B cell (primary cell): ENCODE results near the gene ZNF385A. TPM values are rescaled to one million over a fixed set of nuclear protein-coding genes. Genes with fewer than 3 reads are reported as not detected.

ENCODE experiments used
- ATAC-seq: fragments of 200-7000 bp; cut with Tn5 transposase; one replicate; pipeline ENCODE4 v1.10.0; 2021; ENCODE audit warnings: low read depth, mild to moderate bottlenecking, moderate number of reproducible peaks, moderate library complexity
- CTCF ChIA-PET: fragments of 350-600 bp; sonication (Branson Sonifier 250); formaldehyde crosslinking; loops from one replicate; lab custom pipeline; 2021; ENCODE audit warnings: antibody characterized with exemption, inconsistent platforms; lab: Charles Lee
- POLR2A ChIA-PET: fragments of 350-600 bp; sonication (Branson Sonifier 250); formaldehyde crosslinking; loops from one replicate; lab custom pipeline; 2021; ENCODE audit warnings: antibody characterized with exemption; lab: Charles Lee
- DNase-seq: peaks from one replicate; pipeline ENCODE4 v3.0.0; 2013
- H2AFZ ChIP-seq: 2 replicates; pipeline ENCODE4 v1.6.1; 2012; ENCODE audit warnings: mild to moderate bottlenecking, low read depth, low read length; ENCODE audit not compliant: insufficient read depth, poor library complexity, severe bottlenecking
- H3K27ac ChIP-seq, 2 donors: 1 replicate in 1 of 2; 2 replicates in 1 of 2; pipeline ENCODE4 v1.5.1; 2012 to 2013; ENCODE audit warnings: low read length in 2 of 2, mild to moderate bottlenecking in 2 of 2, moderate library complexity in 1 of 2
- H3K27me3 ChIP-seq, 4 experiments: fragments of 200-600 bp in 1 of 4; sonication (generic) in 1 of 4; replicated peaks in 1 of 4; 1 replicate in 2 of 4; 2 replicates in 2 of 4; pipeline versions ENCODE4 v1.6.1 to v1.7.0; 2013 to 2016; ENCODE audit warnings: low read length in 3 of 4, mild to moderate bottlenecking in 2 of 4, mixed read lengths in 1 of 4, moderate library complexity in 1 of 4; ENCODE audit not compliant: insufficient read depth in 4 of 4, control insufficient read depth in 3 of 4; ENCODE audit errors: control extremely low read depth in 1 of 4
- H3K36me3 ChIP-seq, 2 experiments: replicated peaks in 1 of 2; 1 replicate in 1 of 2; 2 replicates in 1 of 2; pipeline versions ENCODE4 v1.6.1 to v1.7.1; 2013; ENCODE audit warnings: low read length in 1 of 2; ENCODE audit not compliant: insufficient read depth in 2 of 2, control insufficient read depth in 1 of 2; ENCODE audit errors: control extremely low read depth in 1 of 2, extremely low read depth in 1 of 2
- H3K4me1 ChIP-seq, 2 donors: fragments of 200-600 bp in 1 of 2; sonication (generic) in 1 of 2; 1 replicate in 1 of 2; 2 replicates in 1 of 2; pipeline versions ENCODE4 v1.5.1 to v1.6.1; 2013 to 2017; ENCODE audit warnings: low read length in 2 of 2; ENCODE audit not compliant: control insufficient read depth in 2 of 2, insufficient read depth in 2 of 2
- H3K4me2 ChIP-seq: replicated peaks from 2 replicates; pipeline ENCODE3; 2012; ENCODE audit warnings: mild to moderate bottlenecking, low read depth, low read length; ENCODE audit not compliant: poor library complexity, severe bottlenecking
- H3K4me3 ChIP-seq, 5 experiments: fragments of 200-600 bp in 1 of 5; sonication (generic) in 1 of 5; 1 replicate in 3 of 5; 2 replicates in 2 of 5; pipeline versions ENCODE4 v1.5.1 to v1.7.0; 2011 to 2016; ENCODE audit warnings: low read length in 4 of 5, mild to moderate bottlenecking in 4 of 5, low read depth in 2 of 5, control low read depth in 1 of 5, moderate library complexity in 1 of 5; ENCODE audit not compliant: insufficient read depth in 1 of 5; ENCODE audit errors: control extremely low read depth in 1 of 5, extremely low read depth in 1 of 5
- H3K79me2 ChIP-seq: fragments of 200-600 bp; sonication (generic); one replicate; pipeline ENCODE4 v1.6.0; 2016; ENCODE audit warnings: low read length; ENCODE audit not compliant: control insufficient read depth, insufficient read depth
- H3K9ac ChIP-seq: fragments of 200-600 bp; sonication (generic); 2 replicates; pipeline ENCODE4 v1.6.1; 2017; ENCODE audit warnings: mild to moderate bottlenecking, low read length, moderate library complexity
- H3K9me3 ChIP-seq, 3 donors: one replicate each; pipeline versions ENCODE4 v1.6.1 to v1.7.1; 2013; ENCODE audit warnings: low read length in 2 of 3; ENCODE audit not compliant: control insufficient read depth in 2 of 3, insufficient read depth in 1 of 3; ENCODE audit errors: control extremely low read depth in 1 of 3
- H4K20me1 ChIP-seq: 2 replicates; pipeline ENCODE4 v1.6.0; 2012; ENCODE audit warnings: mild to moderate bottlenecking, low read length; ENCODE audit not compliant: insufficient read depth, control insufficient read depth, poor library complexity, severe bottlenecking
- H3K27ac Mint-ChIP-seq: one replicate; pipeline ENCODE4 v1.8.0; 2021; ENCODE audit warnings: mixed read lengths
- H3K27me3 Mint-ChIP-seq: one replicate; pipeline ENCODE4 v1.8.0; 2021; ENCODE audit warnings: mixed read lengths
- H3K4me1 Mint-ChIP-seq: one replicate; pipeline ENCODE4 v1.8.0; 2021; ENCODE audit warnings: mixed read lengths
- H3K4me3 Mint-ChIP-seq: one replicate; pipeline ENCODE4 v1.8.0; 2021; ENCODE audit warnings: mixed read lengths
- H3K9me3 Mint-ChIP-seq: one replicate; pipeline ENCODE4 v1.8.0; 2022; ENCODE audit warnings: mixed read lengths; ENCODE audit not compliant: insufficient read depth
- CTCF ChIP-seq: fragments of 200-600 bp; IDR thresholded peaks from one replicate; pipeline ENCODE4 v1.8.0; 2022; ENCODE audit warnings: antibody characterized with exemption, mild to moderate bottlenecking
- EZH2 ChIP-seq: IDR thresholded peaks from 2 replicates; pipeline ENCODE4 v1.6.1; 2012; ENCODE audit warnings: borderline replicate concordance, low read depth, mild to moderate bottlenecking, moderate library complexity, low read length; ENCODE audit not compliant: insufficient read depth, poor library complexity, severe bottlenecking
- WGBS: methylation state at CpG from one replicate; pipeline ENCODE4 v1.1.5; 2013; ENCODE audit warnings: missing lambda C conversion rate; ENCODE audit not compliant: insufficient coverage; 5-methylcytosine and 5-hydroxymethylcytosine counted together
- intact Hi-C: fragments of 100-400 bp; cut with micrococcal nuclease; formaldehyde crosslinking; loops from one replicate; pipeline ENCODE4 v1.10.0; 2022
- polyA plus RNA-seq: library from polyadenylated mRNA; depleted of rRNA; stranded (reverse); fragments of >200 nt; gene quantifications from 2 replicates; pipeline ENCODE4 v1.2.3, GENCODE V29; 2012
- total RNA-seq, 2 donors: library from RNA; stranded (reverse); fragments of 120-200 nt in 1 of 2; gene quantifications; 1 replicate in 1 of 2; 2 replicates in 1 of 2; pipeline versions ENCODE4 v1.2.3 to v1.2.4, GENCODE V29; 2013 to 2022

Gene ZNF385A
- total and polyA plus RNA-seq, 2 donors (not counting 1 experiment from before 2014, with no cell fraction given) = 4.9 to 5.1 TPM

- peaks cover 7% of the 10 kb centered on the region for H3K4me1 Mint-ChIP-seq
- Histone ChIP-seq H3K36me3 (peaks cover 4 to 36% of the 10 kb centered on the region in 2 experiments), H3K27ac (no peak overlapping the region), H3K9me3 (no peaks in the 10 kb centered on the region), H3K4me3 (no peak overlapping the region), H2AFZ (no peak overlapping the region), H3K27me3 (no peaks in the 10 kb centered on the region), H3K9ac (no peak overlapping the region), H3K4me2 (no peak overlapping the region), H4K20me1 (peaks cover 14% of the 10 kb centered on the region), H3K4me1 (no peaks in the 10 kb centered on the region), H3K79me2 (peaks cover 44% of the 10 kb centered on the region)
- DNase-seq (no peak), ATAC-seq (no peak)
- intact Hi-C loops = no loop called here
- no peaks in the 10 kb centered on the region for H3K27me3 Mint-ChIP-seq
- CTCF ChIA-PET = interaction anchor here (1.7 to 2.0 kb wide), 2 partner anchors 49 to 61 kb away, joined by 3 to 7 read pairs; no protein-coding TSS in a partner anchor
- WGBS = no CpG with 5 or more reads among the region's 4 CpGs
- no peak overlapping the region for H3K27ac Mint-ChIP-seq
- no peaks in the 10 kb centered on the region for H3K9me3 Mint-ChIP-seq
- POLR2A ChIA-PET = no interaction called here
- H3K4me3 Mint-ChIP-seq = no peak overlapping the region
- TF ChIP-seq EZH2 = no peak
- TF ChIP-seq CTCF = no peak
These were observed 45.7 kb downstream of the ZNF385A start for GRCh38 chr12:54338698-54339296.

- no peak overlapping the region for H3K27ac Mint-ChIP-seq
- peaks cover 51% of the 10 kb centered on the region for H3K79me2 ChIP-seq
- no peak overlapping the region for H3K9ac ChIP-seq
- H3K4me3 ChIP-seq = no peak overlapping the region
- H2AFZ ChIP-seq = no peak overlapping the region
- H3K4me1 Mint-ChIP-seq = peaks cover 11% of the 10 kb centered on the region
- H3K4me3 Mint-ChIP-seq = no peak overlapping the region
- intact Hi-C loops = no loop called here
- ChIA-PET POLR2A (interaction anchor here (0.6 kb wide), 1 partner anchor 136 kb away, joined by 4 read pairs; no protein-coding TSS in a partner anchor), CTCF (interaction anchor here (0.6 to 5.4 kb wide), 19 partner anchors 10 to 86 kb away, joined by 3 to 44 read pairs (median 6); partner anchors contain the start of gene COPZ1)
- no peaks in the 10 kb centered on the region for H3K4me1 ChIP-seq
- H4K20me1 ChIP-seq = peaks cover 14% of the 10 kb centered on the region
- no peaks in the 10 kb centered on the region for H3K9me3 ChIP-seq
- TF ChIP-seq EZH2 = no peak
- no peak for TF ChIP-seq CTCF
- no peak overlapping the region for H3K27ac ChIP-seq
- H3K27me3 Mint-ChIP-seq = no peaks in the 10 kb centered on the region
- no peaks in the 10 kb centered on the region for H3K9me3 Mint-ChIP-seq
- H3K27me3 ChIP-seq = no peaks in the 10 kb centered on the region
- H3K36me3 ChIP-seq = peaks cover 4 to 33% of the 10 kb centered on the region in 2 experiments
- DNase-seq (no peak), ATAC-seq (no peak)
- H3K4me2 ChIP-seq = no peak overlapping the region
- WGBS = 100% methylated on average over 1 of the region's 3 CpGs
These were observed 46.5 kb downstream of the ZNF385A start for GRCh38 chr12:54337854-54338650.
